ENCODE results near the gene RYK. TPM values are rescaled to one million over a fixed set of nuclear protein-coding genes. Genes with fewer than 3 reads are reported as not detected.

RYK gene
- 42.4 and 47.0 TPM in 2 replicates for total RNA-seq

DNA sequence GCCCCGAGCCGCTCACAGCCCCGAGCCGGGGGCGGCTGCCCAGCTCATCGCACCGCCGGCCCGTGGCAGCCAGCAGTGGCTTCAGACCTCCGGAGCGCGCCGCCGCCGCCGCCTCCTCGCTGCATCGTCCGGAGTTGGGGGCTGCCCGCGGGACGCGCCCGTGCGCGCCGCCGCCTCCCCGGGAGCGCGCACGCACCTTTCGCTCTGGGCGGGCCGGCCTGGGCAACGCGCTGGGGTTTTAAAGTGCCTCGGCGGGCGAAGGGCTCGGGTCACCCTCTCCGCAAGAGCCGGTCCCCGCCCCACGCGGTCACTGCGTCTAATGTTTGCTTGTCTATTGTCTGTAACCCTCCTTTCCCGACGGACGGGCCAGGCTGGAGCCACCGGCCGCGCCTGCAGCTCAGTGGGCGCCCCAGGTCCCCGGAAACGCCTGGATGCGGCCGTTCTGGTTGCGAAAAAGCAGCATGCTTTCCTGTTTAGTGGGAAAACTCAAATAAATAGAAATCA lies at the start of gene RYK:
Gene RYK, minus strand, starts transcription at position 143 of the 504 bp plus-strand sequence. CDS start 205 bp downstream, outside the sequence.

Other genes starting within 250 kb of the RYK start
- 5.6 and 11.5 TPM in 2 replicates for gene SLCO2A1, start 220.9 kb downstream of the RYK start, total RNA-seq
- 127 TPM in 2 replicates for gene AMOTL2, start 123.6 kb upstream of the RYK start, total RNA-seq
- 56.0 and 63.4 TPM in 2 replicates for gene ANAPC13, start 235.1 kb upstream of the RYK start, total RNA-seq
- 11.3 and 13.8 TPM in 2 replicates for gene CEP63, start 235.2 kb upstream of the RYK start, total RNA-seq

Data from mammary microvascular endothelial cell (primary cell).